ENCODE data around the gene SLC9A6.

SLC9A6 gene

GRCh38 chrX:136025091-136025490, 39.9 kb downstream of the SLC9A6 start:
- H3K27me3 ChIP-seq (replicated peaks; ENCODE audit: control insufficient read depth, insufficient read depth, low read length, poor library complexity, severe bottlenecking), result no peaks in the 10 kb centered on the region
- H3K9me3 ChIP-seq (ENCODE audit: control insufficient read depth, low read length), result no peaks in the 10 kb centered on the region
- H3K27ac ChIP-seq (ENCODE audit: insufficient read depth, low read length, poor library complexity, severe bottlenecking), result no peak overlapping the region
- no peaks in the 10 kb centered on the region for H3K4me1 ChIP-seq (ENCODE audit: control insufficient read depth, insufficient read depth, low read length, poor library complexity, severe bottlenecking)
- H3K36me3 ChIP-seq (ENCODE audit: control insufficient read depth, insufficient read depth, low read length), result peaks cover 6% of the 10 kb centered on the region
- no peak overlapping the region for H3K4me3 ChIP-seq (ENCODE audit: insufficient read depth, low read depth, low read length, poor library complexity, severe bottlenecking)
- no peak for DNase-seq

GRCh38 chrX:136028383-136028984, 43.2 kb downstream of the SLC9A6 start:
- no peak overlapping the region for H3K27ac ChIP-seq (ENCODE audit: insufficient read depth, low read length, poor library complexity, severe bottlenecking)
- no peak for DNase-seq

GRCh38 chrX:136029766-136030165, 44.5 kb downstream of the SLC9A6 start:
- Histone ChIP-seq H3K4me1 (ENCODE audit: control insufficient read depth, insufficient read depth, low read length, poor library complexity, severe bottlenecking) (no peaks in the 10 kb centered on the region), H3K4me3 (ENCODE audit: insufficient read depth, low read depth, low read length, poor library complexity, severe bottlenecking) (no peak overlapping the region), H3K27me3 (replicated peaks; ENCODE audit: control insufficient read depth, insufficient read depth, low read length, poor library complexity, severe bottlenecking) (no peaks in the 10 kb centered on the region), H3K9me3 (ENCODE audit: control insufficient read depth, low read length) (no peaks in the 10 kb centered on the region), H3K36me3 (ENCODE audit: control insufficient read depth, insufficient read depth, low read length) (peaks cover 3% of the 10 kb centered on the region), H3K27ac (ENCODE audit: insufficient read depth, low read length, poor library complexity, severe bottlenecking) (no peak overlapping the region)
- DNase-seq, result no peak

More at GRCh38 chrX:136028383-136028984, 43.2 kb downstream of the SLC9A6 start:
- no peaks in the 10 kb centered on the region for H3K4me1 ChIP-seq (ENCODE audit: control insufficient read depth, insufficient read depth, low read length, poor library complexity, severe bottlenecking)
- no peaks in the 10 kb centered on the region for H3K9me3 ChIP-seq (ENCODE audit: control insufficient read depth, low read length)
- H3K27me3 ChIP-seq (replicated peaks; ENCODE audit: control insufficient read depth, insufficient read depth, low read length, poor library complexity, severe bottlenecking), result no peaks in the 10 kb centered on the region
- H3K36me3 ChIP-seq (ENCODE audit: control insufficient read depth, insufficient read depth, low read length), result peaks cover 3% of the 10 kb centered on the region
- H3K4me3 ChIP-seq (ENCODE audit: insufficient read depth, low read depth, low read length, poor library complexity, severe bottlenecking), result no peak overlapping the region

GRCh38 chrX:136030303-136031191, 45.3 kb downstream of the SLC9A6 start:
- H3K4me3 ChIP-seq (ENCODE audit: insufficient read depth, low read depth, low read length, poor library complexity, severe bottlenecking), result no peak overlapping the region
- no peak for DNase-seq
- H3K27ac ChIP-seq (ENCODE audit: insufficient read depth, low read length, poor library complexity, severe bottlenecking), result no peak overlapping the region

GRCh38 chrX:136031626-136032025, 46.4 kb downstream of the SLC9A6 start:
- H3K27me3 ChIP-seq (replicated peaks; ENCODE audit: control insufficient read depth, insufficient read depth, low read length, poor library complexity, severe bottlenecking), result no peaks in the 10 kb centered on the region
- H3K4me1 ChIP-seq (ENCODE audit: control insufficient read depth, insufficient read depth, low read length, poor library complexity, severe bottlenecking), result no peaks in the 10 kb centered on the region
- no peaks in the 10 kb centered on the region for H3K36me3 ChIP-seq (ENCODE audit: control insufficient read depth, insufficient read depth, low read length)
- H3K4me3 ChIP-seq (ENCODE audit: insufficient read depth, low read depth, low read length, poor library complexity, severe bottlenecking), result no peak overlapping the region
- no peak overlapping the region for H3K27ac ChIP-seq (ENCODE audit: insufficient read depth, low read length, poor library complexity, severe bottlenecking)
- DNase-seq, result no peak
- H3K9me3 ChIP-seq (ENCODE audit: control insufficient read depth, low read length), result no peaks in the 10 kb centered on the region

More at GRCh38 chrX:136030303-136031191, 45.3 kb downstream of the SLC9A6 start:
- no peaks in the 10 kb centered on the region for H3K9me3 ChIP-seq (ENCODE audit: control insufficient read depth, low read length)
- H3K27me3 ChIP-seq (replicated peaks; ENCODE audit: control insufficient read depth, insufficient read depth, low read length, poor library complexity, severe bottlenecking), result no peaks in the 10 kb centered on the region
- H3K36me3 ChIP-seq (ENCODE audit: control insufficient read depth, insufficient read depth, low read length), result no peaks in the 10 kb centered on the region
- H3K4me1 ChIP-seq (ENCODE audit: control insufficient read depth, insufficient read depth, low read length, poor library complexity, severe bottlenecking), result no peaks in the 10 kb centered on the region

GRCh38 chrX:136032370-136032769, 47.1 kb downstream of the SLC9A6 start:
- no peak overlapping the region for H3K4me3 ChIP-seq (ENCODE audit: insufficient read depth, low read depth, low read length, poor library complexity, severe bottlenecking)
- no peaks in the 10 kb centered on the region for H3K4me1 ChIP-seq (ENCODE audit: control insufficient read depth, insufficient read depth, low read length, poor library complexity, severe bottlenecking)
- no peaks in the 10 kb centered on the region for H3K27me3 ChIP-seq (replicated peaks; ENCODE audit: control insufficient read depth, insufficient read depth, low read length, poor library complexity, severe bottlenecking)
- H3K36me3 ChIP-seq (ENCODE audit: control insufficient read depth, insufficient read depth, low read length), result no peaks in the 10 kb centered on the region
- no peak for DNase-seq
- H3K27ac ChIP-seq (ENCODE audit: insufficient read depth, low read length, poor library complexity, severe bottlenecking), result no peak overlapping the region
- H3K9me3 ChIP-seq (ENCODE audit: control insufficient read depth, low read length), result no peaks in the 10 kb centered on the region

- no peaks in the 10 kb centered on the region for H3K9me3 ChIP-seq (ENCODE audit: control insufficient read depth, low read length)
These were observed 49.4 kb downstream of the SLC9A6 start for GRCh38 chrX:136034668-136035067.

GRCh38 chrX:136035663-136036062, 50.4 kb downstream of the SLC9A6 start:
- no peak for DNase-seq
- no peak overlapping the region for H3K27ac ChIP-seq (ENCODE audit: insufficient read depth, low read length, poor library complexity, severe bottlenecking)
- no peaks in the 10 kb centered on the region for H3K4me1 ChIP-seq (ENCODE audit: control insufficient read depth, insufficient read depth, low read length, poor library complexity, severe bottlenecking)
- H3K36me3 ChIP-seq (ENCODE audit: control insufficient read depth, insufficient read depth, low read length), result no peaks in the 10 kb centered on the region
- H3K4me3 ChIP-seq (ENCODE audit: insufficient read depth, low read depth, low read length, poor library complexity, severe bottlenecking), result no peak overlapping the region
- no peaks in the 10 kb centered on the region for H3K27me3 ChIP-seq (replicated peaks; ENCODE audit: control insufficient read depth, insufficient read depth, low read length, poor library complexity, severe bottlenecking)
- no peaks in the 10 kb centered on the region for H3K9me3 ChIP-seq (ENCODE audit: control insufficient read depth, low read length)

More at GRCh38 chrX:136034668-136035067, 49.4 kb downstream of the SLC9A6 start:
- no peaks in the 10 kb centered on the region for H3K27me3 ChIP-seq (replicated peaks; ENCODE audit: control insufficient read depth, insufficient read depth, low read length, poor library complexity, severe bottlenecking)
- H3K36me3 ChIP-seq (ENCODE audit: control insufficient read depth, insufficient read depth, low read length), result no peaks in the 10 kb centered on the region
- no peaks in the 10 kb centered on the region for H3K4me1 ChIP-seq (ENCODE audit: control insufficient read depth, insufficient read depth, low read length, poor library complexity, severe bottlenecking)
- H3K4me3 ChIP-seq (ENCODE audit: insufficient read depth, low read depth, low read length, poor library complexity, severe bottlenecking), result no peak overlapping the region
- no peak overlapping the region for H3K27ac ChIP-seq (ENCODE audit: insufficient read depth, low read length, poor library complexity, severe bottlenecking)
- DNase-seq, result no peak

- DNase-seq, result no peak
- H3K4me1 ChIP-seq (ENCODE audit: control insufficient read depth, insufficient read depth, low read length, poor library complexity, severe bottlenecking), result no peaks in the 10 kb centered on the region
- no peaks in the 10 kb centered on the region for H3K36me3 ChIP-seq (ENCODE audit: control insufficient read depth, insufficient read depth, low read length)
- no peaks in the 10 kb centered on the region for H3K9me3 ChIP-seq (ENCODE audit: control insufficient read depth, low read length)
- H3K27me3 ChIP-seq (replicated peaks; ENCODE audit: control insufficient read depth, insufficient read depth, low read length, poor library complexity, severe bottlenecking), result no peaks in the 10 kb centered on the region
- H3K27ac ChIP-seq (ENCODE audit: insufficient read depth, low read length, poor library complexity, severe bottlenecking), result no peak overlapping the region
- no peak overlapping the region for H3K4me3 ChIP-seq (ENCODE audit: insufficient read depth, low read depth, low read length, poor library complexity, severe bottlenecking)
These were observed 54.2 kb downstream of the SLC9A6 start for GRCh38 chrX:136039485-136039884.

- H3K27me3 ChIP-seq (replicated peaks; ENCODE audit: control insufficient read depth, insufficient read depth, low read length, poor library complexity, severe bottlenecking), result no peaks in the 10 kb centered on the region
- H3K36me3 ChIP-seq (ENCODE audit: control insufficient read depth, insufficient read depth, low read length), result no peaks in the 10 kb centered on the region
- no peak overlapping the region for H3K27ac ChIP-seq (ENCODE audit: insufficient read depth, low read length, poor library complexity, severe bottlenecking)
- DNase-seq, result no peak
- no peaks in the 10 kb centered on the region for H3K4me1 ChIP-seq (ENCODE audit: control insufficient read depth, insufficient read depth, low read length, poor library complexity, severe bottlenecking)
- H3K9me3 ChIP-seq (ENCODE audit: control insufficient read depth, low read length), result no peaks in the 10 kb centered on the region
- no peak overlapping the region for H3K4me3 ChIP-seq (ENCODE audit: insufficient read depth, low read depth, low read length, poor library complexity, severe bottlenecking)
These were observed 54.7 kb downstream of the SLC9A6 start for GRCh38 chrX:136039968-136040367.
